ENCODE measurements around the gene CBX7. TPM values are rescaled to one million over a fixed set of nuclear protein-coding genes. Genes with fewer than 3 reads are reported as not detected.

Gene CBX7
- total RNA-seq, 1 donor from 2014 or later, result 13.2 TPM

GRCh38 chr22:39150848-39151215 is 1.6 kb downstream of the CBX7 start:
- TF ChIP-seq CTCF (IDR thresholded peaks at IDR 0.05; ENCODE audit: unreplicated experiment), result no peak
- H3K9me3 Mint-ChIP-seq, result no peaks in the 10 kb centered on the region
- peak overlapping the region; percentile 56 for H3K4me3 Mint-ChIP-seq
- H3K36me3 Mint-ChIP-seq, result no peaks in the 10 kb centered on the region
- peaks cover 25% of the 10 kb centered on the region for H3K27me3 Mint-ChIP-seq (ENCODE audit: low read depth)
- peak overlapping the region; percentile 2 for H3K27ac Mint-ChIP-seq
- no peak for DNase-seq (ENCODE audit: low spot score in 2 of 2, unreplicated experiment in 2 of 2)
- peaks cover 12% of the 10 kb centered on the region for H3K4me1 Mint-ChIP-seq

- Mint-ChIP-seq H3K4me3 (peak overlapping the region; percentile 7), H3K9me3 (no peaks in the 10 kb centered on the region), H3K4me1 (peaks cover 12% of the 10 kb centered on the region), H3K27me3 (ENCODE audit: low read depth) (peaks cover 19% of the 10 kb centered on the region), H3K27ac (peak overlapping the region; percentile 2), H3K36me3 (no peaks in the 10 kb centered on the region)
- no peak for DNase-seq (ENCODE audit: low spot score in 2 of 2, unreplicated experiment in 2 of 2)
- no peak for TF ChIP-seq CTCF (IDR thresholded peaks at IDR 0.05; ENCODE audit: unreplicated experiment)
These were observed 2.3 kb downstream of the CBX7 start for GRCh38 chr22:39149915-39150847.

GRCh38 chr22:39148727-39149535 is 3.5 kb downstream of the CBX7 start:
- DNase-seq (ENCODE audit: low spot score in 2 of 2, unreplicated experiment in 2 of 2), result no peak
- Mint-ChIP-seq H3K9me3 (no peaks in the 10 kb centered on the region), H3K27me3 (ENCODE audit: low read depth) (peaks cover 11% of the 10 kb centered on the region), H3K4me1 (peaks cover 19% of the 10 kb centered on the region), H3K27ac (no peak overlapping the region), H3K36me3 (no peaks in the 10 kb centered on the region), H3K4me3 (no peak overlapping the region)
- no peak for TF ChIP-seq CTCF (IDR thresholded peaks at IDR 0.05; ENCODE audit: unreplicated experiment)

DNA sequence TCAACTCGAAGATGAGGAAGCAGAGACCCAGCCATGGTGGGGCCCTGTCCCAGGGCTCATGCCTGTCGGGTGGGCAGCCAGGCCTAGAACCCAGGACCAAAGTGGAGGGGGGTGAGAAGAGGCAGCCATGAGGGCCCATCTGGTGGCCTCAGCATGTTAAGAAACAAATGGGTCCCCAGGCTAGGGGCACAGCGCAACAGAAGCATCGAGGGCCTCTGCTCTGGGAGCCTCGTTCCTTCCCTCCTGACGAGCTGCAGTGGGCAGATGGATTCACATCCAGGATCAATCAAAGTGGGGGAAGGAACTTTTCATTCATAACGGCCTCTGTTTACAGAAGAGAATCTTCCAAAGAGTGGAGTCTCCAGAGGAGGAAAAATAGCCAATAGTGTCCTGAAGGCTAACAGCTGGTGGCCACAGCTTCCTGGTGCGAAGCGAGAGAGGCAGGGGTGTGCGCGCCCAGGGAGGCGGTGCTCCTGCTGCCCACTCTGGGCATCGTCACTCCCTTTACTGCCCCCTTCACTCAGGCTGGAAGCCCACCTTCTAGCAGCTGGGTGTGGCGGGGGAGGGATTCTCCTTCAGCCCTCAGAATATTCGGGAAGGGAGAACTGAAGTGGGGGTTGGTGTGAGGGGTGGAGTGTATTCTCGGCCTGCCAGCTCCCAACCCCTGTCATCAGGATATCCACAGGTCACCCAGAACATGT is 4.3 kb downstream of the CBX7 start:
- peaks cover 15% of the 10 kb centered on the region for H3K4me1 Mint-ChIP-seq
- no peak for DNase-seq (ENCODE audit: low spot score in 2 of 2, unreplicated experiment in 2 of 2)
- H3K27ac Mint-ChIP-seq, result no peak overlapping the region
- no peak overlapping the region for H3K4me3 Mint-ChIP-seq
- no peak for TF ChIP-seq CTCF (IDR thresholded peaks at IDR 0.05; ENCODE audit: unreplicated experiment)
- no peaks in the 10 kb centered on the region for H3K9me3 Mint-ChIP-seq
- H3K36me3 Mint-ChIP-seq, result no peaks in the 10 kb centered on the region
- peaks cover 4% of the 10 kb centered on the region for H3K27me3 Mint-ChIP-seq (ENCODE audit: low read depth)

- Mint-ChIP-seq H3K27me3 (ENCODE audit: low read depth) (peaks cover 4% of the 10 kb centered on the region), H3K4me3 (no peak overlapping the region), H3K27ac (no peak overlapping the region), H3K4me1 (peaks cover 15% of the 10 kb centered on the region), H3K36me3 (no peaks in the 10 kb centered on the region), H3K9me3 (no peaks in the 10 kb centered on the region)
- DNase-seq (ENCODE audit: low spot score in 2 of 2, unreplicated experiment in 2 of 2), result no peak
- no peak for TF ChIP-seq CTCF (IDR thresholded peaks at IDR 0.05; ENCODE audit: unreplicated experiment)
These were observed 5.0 kb downstream of the CBX7 start for GRCh38 chr22:39147335-39148025.
